T-cell (primary cell): ENCODE results near the gene FXYD3. TPM values are rescaled to one million over a fixed set of nuclear protein-coding genes. Genes with fewer than 3 reads are reported as not detected.
"Not testable (repeated sequence)": the region's sequence is repeated elsewhere in the genome, so short reads cannot be mapped to it uniquely, and the experiment has no call there.

Experiments
- ATAC-seq, 4 experiments: fragments of 200-7000 bp in 3 of 4; fragments of 150-1000 bp in 1 of 4; cut with Tn5 transposase; replicated peaks in 1 of 4; 1 replicate in 3 of 4; 2 replicates in 1 of 4; pipeline ENCODE4 v1.10.0; 2021; ENCODE audit warnings: moderate library complexity in 3 of 4, mild to moderate bottlenecking in 2 of 4, moderate number of reproducible peaks in 1 of 4
- CTCF ChIA-PET, 2 donors: fragments of 300-600 bp; sonication (Branson Sonifier 250); formaldehyde crosslinking; loops; one replicate each; lab custom pipeline; 2022; ENCODE audit warnings: antibody characterized with exemption in 2 of 2; lab: Charles Lee
- POLR2A ChIA-PET, 2 donors: fragments of 300-600 bp; sonication (Branson Sonifier 250); formaldehyde crosslinking; loops; one replicate each; lab custom pipeline; 2022; ENCODE audit warnings: antibody characterized with exemption in 2 of 2; lab: Charles Lee
- DNase-seq, 35 experiments: peaks; one replicate each; pipeline versions ENCODE4 v3.0.0 to v3.0.0-alpha.2; 2013 to 2023
- H3K27ac ChIP-seq: one replicate; pipeline ENCODE4 v1.5.1; 2013; ENCODE audit warnings: low read length
- H3K27me3 ChIP-seq, 2 experiments: replicated peaks in 1 of 2; 1 replicate in 1 of 2; 2 replicates in 1 of 2; pipeline versions ENCODE4 v1.6.1 to v1.7.0; 2013; ENCODE audit warnings: low read length in 1 of 2, mixed read lengths in 1 of 2; ENCODE audit not compliant: control insufficient read depth in 2 of 2, insufficient read depth in 2 of 2; ENCODE audit errors: extremely low read depth in 1 of 2
- H3K36me3 ChIP-seq, 2 donors: 1 replicate in 1 of 2; 2 replicates in 1 of 2; pipeline versions ENCODE4 v1.6.1 to v1.7.0; 2013; ENCODE audit warnings: low read length in 1 of 2; ENCODE audit not compliant: control insufficient read depth in 2 of 2, insufficient read depth in 1 of 2; ENCODE audit errors: extremely low read depth in 1 of 2
- H3K4me1 ChIP-seq, 2 experiments: 1 replicate in 1 of 2; 2 replicates in 1 of 2; pipeline versions ENCODE4 v1.6.1 to v1.7.0; 2013; ENCODE audit warnings: low read length in 2 of 2, mixed read lengths in 1 of 2; ENCODE audit not compliant: insufficient read depth in 2 of 2, control insufficient read depth in 1 of 2; ENCODE audit errors: extremely low read depth in 1 of 2
- H3K4me3 ChIP-seq, 2 donors: 1 replicate in 1 of 2; 2 replicates in 1 of 2; pipeline versions ENCODE4 v1.5.1 to v1.7.0; 2013; ENCODE audit warnings: mild to moderate bottlenecking in 2 of 2, low read length in 1 of 2, moderate library complexity in 1 of 2; ENCODE audit not compliant: control insufficient read depth in 1 of 2; ENCODE audit errors: extremely low read depth in 1 of 2
- H3K9me3 ChIP-seq: 2 replicates; pipeline ENCODE4 v1.7.0; 2013
- H3K27ac Mint-ChIP-seq, 2 donors: one replicate each; pipeline ENCODE4 v1.8.0; 2020 to 2021; ENCODE audit warnings: mild to moderate bottlenecking in 2 of 2, mixed read lengths in 2 of 2
- H3K27me3 Mint-ChIP-seq, 2 donors: one replicate each; pipeline ENCODE4 v1.8.0; 2021 to 2022; ENCODE audit warnings: mixed read lengths in 2 of 2
- H3K36me3 Mint-ChIP-seq: one replicate; pipeline ENCODE4 v1.8.0; 2021; ENCODE audit warnings: mixed read lengths
- H3K4me1 Mint-ChIP-seq, 3 donors: one replicate each; pipeline ENCODE4 v1.8.0; 2020 to 2022; ENCODE audit warnings: mixed read lengths in 3 of 3, mild to moderate bottlenecking in 1 of 3
- H3K4me3 Mint-ChIP-seq, 3 donors: one replicate each; pipeline ENCODE4 v1.8.0; 2020 to 2022; ENCODE audit warnings: mild to moderate bottlenecking in 3 of 3, mixed read lengths in 3 of 3, moderate library complexity in 3 of 3
- H3K9me3 Mint-ChIP-seq, 3 donors: one replicate each; pipeline ENCODE4 v1.8.0; 2020 to 2022; ENCODE audit warnings: mixed read lengths in 3 of 3
- WGBS: methylation state at CpG from one replicate; pipeline ENCODE4 v1.1.5; 2013; ENCODE audit warnings: missing lambda C conversion rate; ENCODE audit not compliant: insufficient coverage; 5-methylcytosine and 5-hydroxymethylcytosine counted together
- total RNA-seq, 35 experiments: library from RNA in 6 of 35; stranded (reverse) in 6 of 35; fragments of 120-200 nt in 1 of 35; gene quantifications; one replicate each; pipeline versions ENCODE4 v1.2.1 to v1.2.4 and lab custom pipeline; 2013 to 2026

Gene FXYD3
- total RNA-seq, 5 donors from 2014 or later (not counting 1 experiment from before 2014, with no cell fraction given), result 0.79 to 1.1 TPM; not detected in 3

- Mint-ChIP-seq H3K9me3 (no peaks in the 10 kb centered on the region), H3K27ac (no peak overlapping the region), H3K4me1 (no peaks in the 10 kb centered on the region), H3K36me3 (no peaks in the 10 kb centered on the region), H3K27me3 (peaks cover 0 to 4% of the 10 kb centered on the region in 2 donors), H3K4me3 (no peak overlapping the region)
- CTCF ChIA-PET, result no interaction called here
- DNase-seq, result no peak
- WGBS, result 92% methylated on average over 28 of the region's 29 CpGs
- H3K9me3 ChIP-seq, result no peaks in the 10 kb centered on the region
- no peak overlapping the region for H3K4me3 ChIP-seq
- H3K36me3 ChIP-seq, result no peaks in the 10 kb centered on the region
- H3K4me1 ChIP-seq, result no peaks in the 10 kb centered on the region
- POLR2A ChIA-PET, result no interaction called here
- no peak overlapping the region for H3K27ac ChIP-seq
- ATAC-seq, result no peak
- H3K27me3 ChIP-seq, result peaks cover 0 to 3% of the 10 kb centered on the region in 2 experiments
Observed at GRCh38 chr19:35098413-35099049, 17.1 kb upstream of the FXYD3 start.

- H3K4me3 Mint-ChIP-seq, result no peak overlapping the region
- no peak overlapping the region for H3K27ac Mint-ChIP-seq
- ChIA-PET CTCF (no interaction called here), POLR2A (no interaction called here)
- Histone ChIP-seq H3K4me1 (no peaks in the 10 kb centered on the region), H3K36me3 (no peaks in the 10 kb centered on the region), H3K27ac (no peak overlapping the region), H3K9me3 (no peaks in the 10 kb centered on the region), H3K4me3 (no peak overlapping the region), H3K27me3 (peaks cover 0 to 3% of the 10 kb centered on the region in 2 experiments)
- no peak for ATAC-seq
- no peaks in the 10 kb centered on the region for H3K4me1 Mint-ChIP-seq
- no peaks in the 10 kb centered on the region for H3K36me3 Mint-ChIP-seq
- no peak for DNase-seq
- no peaks in the 10 kb centered on the region for H3K9me3 Mint-ChIP-seq
- H3K27me3 Mint-ChIP-seq, result peaks cover 0 to 2% of the 10 kb centered on the region in 2 donors
- WGBS, result 77% methylated on average over 13 of the region's 21 CpGs
Observed at GRCh38 chr19:35099155-35099896, 16.3 kb upstream of the FXYD3 start.

GRCh38 chr19:35099897-35100275 lies 15.7 kb upstream of the FXYD3 start:
- ChIA-PET POLR2A (no interaction called here), CTCF (no interaction called here)
- Mint-ChIP-seq H3K27ac (no peak overlapping the region), H3K4me1 (no peaks in the 10 kb centered on the region), H3K4me3 (no peak overlapping the region), H3K27me3 (no peaks in the 10 kb centered on the region), H3K9me3 (no peaks in the 10 kb centered on the region), H3K36me3 (no peaks in the 10 kb centered on the region)
- 93% methylated on average over 12 of the region's 13 CpGs for WGBS
- DNase-seq (no peak), ATAC-seq (no peak)
- H3K27me3 ChIP-seq, result peaks cover 0 to 3% of the 10 kb centered on the region in 2 experiments
- H3K9me3 ChIP-seq, result no peaks in the 10 kb centered on the region
- H3K4me1 ChIP-seq, result no peaks in the 10 kb centered on the region
- H3K36me3 ChIP-seq, result no peaks in the 10 kb centered on the region
- H3K4me3 ChIP-seq, result no peak overlapping the region
- H3K27ac ChIP-seq, result no peak overlapping the region

DNA sequence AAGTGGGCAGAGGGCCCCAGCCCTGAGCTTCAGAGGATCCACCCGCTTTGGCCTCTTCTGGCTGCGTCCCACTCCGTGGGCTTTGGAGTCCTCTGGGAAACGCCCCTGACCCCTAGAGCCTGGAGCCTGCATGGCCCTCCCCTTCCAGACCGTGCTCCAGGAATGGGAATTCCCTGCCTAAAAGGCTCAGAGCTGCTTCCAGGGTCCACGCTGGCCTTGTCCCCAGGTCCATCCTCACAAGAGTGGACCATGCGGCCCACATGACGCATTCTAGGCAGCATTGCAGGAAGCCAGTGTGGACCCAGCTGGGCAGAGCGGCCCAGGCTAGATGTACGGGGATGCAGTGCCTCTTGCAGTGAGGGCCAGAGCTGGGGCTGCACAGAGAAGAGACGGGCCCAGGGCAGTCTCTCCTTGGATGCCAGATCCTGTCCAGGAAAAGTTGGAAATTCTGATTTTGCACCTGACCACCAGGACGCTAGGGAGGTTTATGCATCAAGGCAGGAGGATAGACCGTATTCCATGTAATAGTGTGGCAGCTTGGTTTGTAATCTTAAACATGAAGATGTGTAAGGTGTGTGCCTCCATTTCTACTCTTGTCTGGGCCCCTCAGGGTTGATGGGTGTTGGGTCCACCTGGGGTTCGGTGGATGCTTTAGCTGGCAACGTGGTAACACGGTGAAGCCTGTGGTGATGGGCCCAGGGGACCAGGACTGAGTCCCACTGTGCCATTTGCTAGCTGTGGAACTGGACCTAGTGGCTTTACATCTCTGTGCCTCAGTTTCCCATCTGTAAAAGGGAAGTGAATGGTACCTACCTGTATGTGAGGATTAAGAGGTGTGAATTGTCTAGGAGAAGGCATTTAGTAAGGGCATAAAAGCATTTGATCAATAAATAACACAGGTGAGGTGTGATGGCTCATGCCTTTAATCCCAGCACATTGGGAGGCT lies 14.8 kb upstream of the FXYD3 start:
- Histone ChIP-seq H3K27ac (no peak overlapping the region), H3K27me3 (peaks cover 0 to 3% of the 10 kb centered on the region in 2 experiments), H3K4me3 (no peak overlapping the region), H3K9me3 (no peaks in the 10 kb centered on the region), H3K36me3 (no peaks in the 10 kb centered on the region), H3K4me1 (no peaks in the 10 kb centered on the region)
- H3K36me3 Mint-ChIP-seq, result no peaks in the 10 kb centered on the region
- H3K4me3 Mint-ChIP-seq, result no peak overlapping the region
- H3K9me3 Mint-ChIP-seq, result no peaks in the 10 kb centered on the region
- 72% methylated on average over 14 of the region's 16 CpGs for WGBS
- H3K27me3 Mint-ChIP-seq, result no peaks in the 10 kb centered on the region
- no peak overlapping the region for H3K27ac Mint-ChIP-seq
- no peaks in the 10 kb centered on the region for H3K4me1 Mint-ChIP-seq
- DNase-seq, result no peak
- no peak for ATAC-seq
- ChIA-PET CTCF (interaction anchor here in 1 of 2 donors (0.6 kb wide), 1 partner anchor 11 kb away, joined by 3 read pairs; no protein-coding TSS in a partner anchor), POLR2A (no interaction called here)

- H3K27ac Mint-ChIP-seq, H3K4me3 Mint-ChIP-seq, DNase-seq, H3K9me3 Mint-ChIP-seq, H3K4me3 ChIP-seq, H3K4me1 Mint-ChIP-seq, H3K27me3 Mint-ChIP-seq, H3K4me1 ChIP-seq, H3K27me3 ChIP-seq, H3K36me3 ChIP-seq, H3K36me3 Mint-ChIP-seq, POLR2A ChIA-PET, H3K27ac ChIP-seq, H3K9me3 ChIP-seq, ATAC-seq, CTCF ChIA-PET: not testable (repeated sequence)
- 95% methylated on average over 5 of the region's 10 CpGs for WGBS
Observed at GRCh38 chr19:35101949-35102348, 13.7 kb upstream of the FXYD3 start.

DNA sequence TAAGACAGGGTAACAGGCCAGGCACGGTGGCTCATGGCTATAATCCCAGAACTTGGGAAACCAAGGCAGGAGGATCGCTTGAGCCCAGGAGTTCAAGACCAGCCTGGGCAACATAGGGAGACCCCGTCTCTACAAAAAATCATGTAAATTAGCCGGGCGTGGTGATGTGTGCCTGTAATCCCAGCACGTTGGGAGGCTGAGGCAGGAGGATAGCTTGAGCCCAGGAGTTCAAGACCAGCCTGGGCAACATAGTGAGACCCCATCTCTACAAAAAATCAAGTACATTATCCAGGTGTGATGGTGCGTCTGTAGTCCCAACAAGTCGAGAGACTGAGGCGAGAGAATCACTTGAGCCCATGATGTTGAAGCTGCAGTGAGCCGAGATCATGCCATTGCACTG lies 12.0 kb upstream of the FXYD3 start:
- H3K36me3 ChIP-seq, H3K36me3 Mint-ChIP-seq, H3K27me3 Mint-ChIP-seq, ATAC-seq, H3K4me1 Mint-ChIP-seq, H3K27ac ChIP-seq, H3K4me1 ChIP-seq, H3K9me3 ChIP-seq, H3K4me3 ChIP-seq, H3K9me3 Mint-ChIP-seq, H3K4me3 Mint-ChIP-seq, H3K27me3 ChIP-seq, DNase-seq, POLR2A ChIA-PET, H3K27ac Mint-ChIP-seq, CTCF ChIA-PET: not testable (repeated sequence)
- 81% methylated on average over 10 of the region's 10 CpGs for WGBS
